ENCODE measurements around the gene MAEL.

Gene MAEL

GRCh38 chr1:167000546-167000945 is 11.5 kb downstream of the MAEL start:
- TF ChIP-seq CTCF (conservative IDR thresholded peaks at IDR 0.05; ENCODE audit: control insufficient read depth, insufficient read depth, low read depth, low read length) = no peak
- no peak for DNase-seq (ENCODE audit: low read depth)
- H3K4me3 ChIP-seq (ENCODE audit: control insufficient read depth, low read depth, low read length) = no peak overlapping the region

GRCh38 chr1:167002354-167002753 is 13.3 kb downstream of the MAEL start:
- no peak for TF ChIP-seq CTCF (conservative IDR thresholded peaks at IDR 0.05; ENCODE audit: control insufficient read depth, insufficient read depth, low read depth, low read length)
- no peak overlapping the region for H3K4me3 ChIP-seq (ENCODE audit: control insufficient read depth, low read depth, low read length)
- DNase-seq (ENCODE audit: low read depth) = no peak

DNA sequence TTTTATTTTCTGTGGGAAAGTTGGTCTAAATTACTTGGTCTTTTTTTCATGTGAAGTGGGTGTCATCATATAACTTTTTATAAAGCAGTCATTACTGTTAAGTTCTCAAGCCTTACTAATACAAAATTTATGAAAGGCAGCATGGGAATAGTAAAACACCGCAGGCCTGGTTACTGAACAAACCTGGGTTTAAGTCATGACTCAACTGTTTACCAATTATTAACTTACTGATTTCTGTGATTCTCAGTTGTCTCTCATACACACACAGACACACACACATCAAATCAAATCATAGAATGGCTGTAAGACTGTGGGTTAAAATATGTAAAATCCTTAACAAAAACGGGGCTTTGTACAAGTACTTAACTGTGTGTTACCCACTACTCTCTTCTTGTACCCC is 14.6 kb downstream of the MAEL start:
- TF ChIP-seq CTCF (conservative IDR thresholded peaks at IDR 0.05; ENCODE audit: control insufficient read depth, insufficient read depth, low read depth, low read length) = no peak
- H3K4me3 ChIP-seq (ENCODE audit: control insufficient read depth, low read depth, low read length) = no peak overlapping the region
- DNase-seq (ENCODE audit: low read depth) = no peak

GRCh38 chr1:167011560-167012191 is 22.6 kb downstream of the MAEL start:
- H3K4me3 ChIP-seq (ENCODE audit: control insufficient read depth, low read depth, low read length) = no peak overlapping the region
- DNase-seq (ENCODE audit: low read depth) = no peak
- no peak for TF ChIP-seq CTCF (conservative IDR thresholded peaks at IDR 0.05; ENCODE audit: control insufficient read depth, insufficient read depth, low read depth, low read length)

- DNase-seq (ENCODE audit: low read depth) = no peak
- no peak overlapping the region for H3K4me3 ChIP-seq (ENCODE audit: control insufficient read depth, low read depth, low read length)
- TF ChIP-seq CTCF (conservative IDR thresholded peaks at IDR 0.05; ENCODE audit: control insufficient read depth, insufficient read depth, low read depth, low read length) = no peak
Observed at GRCh38 chr1:167012570-167012969, 23.5 kb downstream of the MAEL start.

DNA sequence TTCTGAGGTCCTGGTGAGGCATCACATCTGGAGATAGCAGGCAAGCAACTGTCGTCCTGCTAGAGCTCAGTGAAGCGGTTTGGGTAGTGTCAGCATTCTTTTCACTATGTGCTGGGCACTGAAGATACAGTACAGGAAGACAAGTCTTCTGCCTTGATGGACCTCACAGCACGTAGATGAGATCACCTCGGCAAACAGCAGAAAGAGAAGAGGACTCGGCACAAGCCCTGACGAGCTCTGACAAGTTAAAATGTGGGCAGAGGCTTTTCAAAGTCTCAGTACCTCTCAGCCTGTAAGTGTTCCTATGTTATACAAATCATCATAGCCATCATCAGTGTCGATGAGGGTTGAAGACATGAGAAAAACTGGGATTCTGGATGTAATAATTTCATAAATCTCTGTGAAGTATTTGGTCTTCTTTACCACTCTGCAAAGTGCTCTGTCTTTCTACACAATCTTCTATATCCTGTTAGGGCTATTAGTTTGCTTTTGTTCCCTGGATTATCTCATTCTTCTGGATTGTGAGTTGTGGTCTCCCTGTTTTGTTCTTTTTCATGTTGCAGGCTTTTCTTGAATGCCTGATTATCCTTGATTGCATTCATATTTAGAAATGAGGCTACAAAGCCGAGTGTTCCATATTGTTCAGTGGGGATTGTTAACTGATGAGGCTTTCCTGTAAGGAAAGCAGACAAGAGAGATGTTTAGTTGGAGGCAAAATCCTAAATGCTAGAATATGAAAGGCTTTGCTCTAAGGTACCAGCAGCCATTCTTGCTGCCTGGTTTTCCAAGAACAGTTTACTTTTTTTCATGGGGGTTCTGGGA is 24.2 kb downstream of the MAEL start:
- TF ChIP-seq CTCF (conservative IDR thresholded peaks at IDR 0.05; ENCODE audit: control insufficient read depth, insufficient read depth, low read depth, low read length) = no peak
- H3K4me3 ChIP-seq (ENCODE audit: control insufficient read depth, low read depth, low read length) = no peak overlapping the region
- no peak for DNase-seq (ENCODE audit: low read depth)

All from fibroblast of mammary gland (primary cell).